ENCODE data around the gene MAP4K3. TPM values are rescaled to one million over a fixed set of nuclear protein-coding genes. Genes with fewer than 3 reads are reported as not detected.
A peak's percentile ranks its signal among the peaks of the same experiment; 100 is the strongest.
"Not testable (repeated sequence)": the region's sequence is repeated elsewhere in the genome, so short reads cannot be mapped to it uniquely, and the experiment has no call there.

The MAP4K3 gene
- total RNA-seq, 1 donor from 2014 or later = 59.2 TPM

- no peak for DNase-seq
Measured at GRCh38 chr2:39408351-39409136, 28.5 kb downstream of the MAP4K3 start.

GRCh38 chr2:39407516-39408296, 29.4 kb downstream of the MAP4K3 start:
- no peak for DNase-seq

GRCh38 chr2:39405364-39405763, 31.7 kb downstream of the MAP4K3 start:
- no peak for DNase-seq

DNA sequence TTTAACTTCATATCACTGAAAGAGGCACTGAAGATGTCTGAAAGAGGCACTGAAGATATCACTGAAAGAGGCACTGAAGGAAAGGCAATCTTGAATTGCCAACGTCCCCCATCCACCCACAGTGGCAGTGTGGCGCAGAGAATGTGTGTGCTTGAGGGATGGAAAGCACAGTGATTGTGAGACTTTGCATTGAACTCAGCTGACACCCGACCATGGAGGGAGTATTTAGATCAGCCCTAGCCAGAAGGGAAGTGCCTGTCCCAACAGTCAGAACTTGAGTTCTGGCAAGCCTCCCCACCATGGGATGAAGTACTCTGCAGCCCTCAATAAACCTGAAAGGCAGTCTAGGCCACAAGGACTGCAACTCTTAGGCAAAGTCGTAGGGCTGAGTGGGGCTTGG, 33.8 kb downstream of the MAP4K3 start:
- no peak for DNase-seq

- DNase-seq = no peak
Measured at GRCh38 chr2:39401319-39401718, 35.8 kb downstream of the MAP4K3 start.

DNA sequence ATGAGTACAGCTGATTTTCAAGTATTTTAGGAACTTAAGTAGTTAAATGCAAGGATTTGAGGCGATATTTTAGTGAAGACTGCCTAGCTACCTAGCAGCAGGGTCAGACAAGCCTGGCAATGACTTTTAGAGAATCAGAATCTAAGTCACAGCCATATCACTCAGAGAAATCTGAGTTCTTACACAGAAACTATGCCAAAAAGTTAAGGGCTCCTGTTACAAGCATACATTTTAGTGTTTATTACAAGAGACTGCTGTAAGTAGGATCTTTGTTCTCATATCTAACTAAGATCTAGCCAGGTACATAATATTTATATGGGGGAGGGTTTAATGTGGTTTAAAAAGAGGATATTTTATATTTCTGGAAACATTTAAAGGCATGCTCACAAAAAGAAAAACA, 37.5 kb downstream of the MAP4K3 start:
- no peak for DNase-seq

GRCh38 chr2:39395313-39395712, 41.8 kb downstream of the MAP4K3 start:
- DNase-seq = no peak

DNA sequence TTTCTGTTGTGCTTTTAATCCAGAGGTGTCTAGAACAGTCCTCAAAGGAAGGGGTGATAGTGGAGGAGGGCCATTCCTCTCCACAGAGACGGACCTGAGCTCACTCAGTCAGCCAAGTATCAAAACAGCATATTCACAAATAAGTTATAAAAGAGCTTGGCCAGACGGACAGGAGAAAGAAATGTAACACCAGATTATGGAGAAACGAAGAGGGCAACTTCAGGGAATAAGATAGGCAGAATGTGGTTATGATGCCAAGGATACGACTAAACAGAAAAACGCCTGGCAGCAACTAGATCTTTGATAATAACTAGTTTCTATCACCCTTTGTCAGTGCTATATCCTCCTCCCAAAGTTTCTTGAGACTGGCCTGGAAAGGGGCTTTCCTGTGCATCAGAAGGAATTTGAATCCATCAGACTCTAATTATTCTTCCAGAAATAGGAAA, 42.5 kb downstream of the MAP4K3 start:
- no peak for DNase-seq

GRCh38 chr2:39392672-39393071, 44.4 kb downstream of the MAP4K3 start:
- no peak for DNase-seq

- no peak for DNase-seq
Measured at GRCh38 chr2:39390216-39390615, 46.9 kb downstream of the MAP4K3 start.

GRCh38 chr2:39386064-39386463, 51.0 kb downstream of the MAP4K3 start:
- no peak for DNase-seq

DNA sequence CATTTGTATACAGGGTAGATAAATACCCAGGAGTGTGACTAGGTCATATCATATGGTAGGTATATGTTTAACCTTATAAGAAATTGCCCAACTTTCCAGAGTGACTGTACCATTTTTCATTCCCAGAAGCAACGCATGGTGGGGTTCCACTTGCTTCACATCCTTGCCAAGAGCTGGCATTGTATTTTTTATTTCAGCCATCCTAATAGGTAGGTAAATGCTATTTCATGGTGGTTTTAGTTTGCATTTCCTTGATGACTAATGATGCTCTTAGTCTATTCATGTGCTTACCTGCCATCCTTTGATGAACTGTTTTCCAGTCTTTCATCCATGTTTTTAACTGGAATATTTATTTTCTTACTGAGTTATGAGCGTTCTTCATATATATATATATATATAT, 51.9 kb downstream of the MAP4K3 start:
- DNase-seq = no peak

DNA sequence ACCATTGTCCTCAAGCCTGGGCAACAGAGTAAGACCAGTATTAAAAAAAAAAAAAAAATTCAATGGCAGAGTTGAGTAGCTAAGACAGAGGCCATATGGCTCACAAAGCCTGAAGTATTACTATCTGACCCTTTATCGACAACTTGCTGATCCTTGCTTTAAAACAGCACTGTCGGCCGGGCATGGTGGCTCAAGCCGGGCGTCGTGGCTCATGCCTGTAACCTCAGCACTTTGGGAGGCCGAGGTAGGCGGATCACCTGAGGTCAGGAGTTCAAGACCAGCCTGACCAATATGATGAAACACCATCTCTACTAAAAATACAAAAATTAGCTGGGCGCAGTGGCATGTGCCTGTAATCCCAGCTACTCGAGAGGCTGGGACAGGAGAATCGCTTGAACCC, 53.0 kb downstream of the MAP4K3 start:
- not testable (repeated sequence) for DNase-seq

DNA sequence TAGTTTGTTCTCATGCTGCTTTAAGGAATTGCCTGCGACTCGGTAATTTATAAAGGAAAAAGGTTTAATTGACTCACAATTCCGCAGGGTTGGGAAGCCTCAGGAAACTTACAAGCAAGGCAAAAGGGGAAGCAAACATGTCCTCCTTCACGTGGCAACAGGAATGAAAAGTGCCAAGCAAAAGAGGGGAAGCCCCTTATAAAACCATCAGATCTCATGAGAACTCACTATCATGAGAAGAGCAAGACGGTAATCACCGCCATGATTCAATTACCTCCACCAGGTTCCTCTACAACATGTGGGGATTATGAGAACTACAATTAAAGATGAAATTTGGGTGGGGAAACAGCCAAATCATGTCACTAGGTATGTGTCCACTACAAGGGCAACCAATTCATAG, 53.9 kb downstream of the MAP4K3 start:
- DNase-seq = no peak

DNA sequence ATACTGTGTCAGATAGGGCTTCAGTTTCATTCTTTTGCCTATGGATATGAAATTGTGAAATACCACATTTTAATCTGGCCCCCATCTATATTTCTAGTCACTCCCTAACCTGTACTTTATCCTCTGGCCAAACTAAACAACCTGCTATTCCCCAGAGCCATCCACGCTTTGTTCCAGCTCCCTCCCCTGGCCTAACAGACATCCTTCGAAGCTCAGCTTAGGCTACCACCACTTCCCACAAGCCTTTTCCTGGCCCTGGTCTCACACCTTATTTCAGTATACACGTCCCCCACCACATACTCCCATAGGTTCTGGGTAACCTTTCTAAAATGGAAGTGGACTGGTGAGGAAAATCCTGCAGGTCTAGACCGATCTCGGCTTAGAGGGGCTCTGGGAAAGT, 55.4 kb downstream of the MAP4K3 start:
- no peak for DNase-seq

- DNase-seq = peak; percentile 49
Measured at GRCh38 chr2:39380525-39381150, 56.4 kb downstream of the MAP4K3 start.

- peak; percentile 77 for DNase-seq
Measured at GRCh38 chr2:39379643-39380524, 57.2 kb downstream of the MAP4K3 start.

GRCh38 chr2:39378968-39379367, 58.1 kb downstream of the MAP4K3 start:
- no peak for DNase-seq

DNA sequence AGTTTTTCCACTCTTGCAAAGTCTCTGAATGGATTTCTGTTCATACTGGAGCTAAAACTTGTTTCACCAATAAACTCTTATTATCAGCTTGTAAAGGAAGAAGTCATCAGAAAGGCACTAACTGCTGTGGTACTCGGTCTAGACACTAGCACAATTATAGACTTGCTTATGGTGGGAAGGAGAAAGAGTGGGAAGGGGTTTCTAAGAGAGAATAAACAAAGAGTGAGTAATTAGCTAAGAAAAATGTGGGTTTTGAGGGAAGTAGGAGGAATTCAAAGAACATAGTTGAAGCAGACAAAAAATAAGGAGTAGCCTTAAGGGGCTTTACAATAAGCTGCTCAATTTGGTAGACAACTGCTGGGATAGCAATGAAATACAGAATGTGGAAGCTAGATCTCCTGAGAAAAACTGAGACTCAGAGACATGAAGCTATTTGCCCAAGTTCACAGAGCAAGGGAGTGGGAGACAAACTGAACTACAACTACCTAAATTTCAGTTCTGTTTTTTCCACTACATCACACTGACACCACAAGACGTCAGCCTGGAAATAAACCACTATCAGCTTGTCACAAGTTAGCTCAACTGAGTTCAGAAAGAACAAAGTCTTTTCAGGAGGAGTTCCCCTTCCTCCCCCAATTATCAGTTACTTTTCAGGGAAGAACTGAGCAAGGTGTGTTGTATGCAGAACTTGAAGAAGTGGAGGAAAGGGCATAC, 59.7 kb downstream of the MAP4K3 start:
- peak; percentile 2 for DNase-seq

- DNase-seq = no peak
Measured at GRCh38 chr2:39375917-39376316, 61.2 kb downstream of the MAP4K3 start.

GRCh38 chr2:39373181-39373802, 63.8 kb downstream of the MAP4K3 start:
- no peak for DNase-seq

All from skin of body (tissue), 2 donors.